G401 (cell line): ENCODE results near the gene ZCCHC14. TPM values are rescaled to one million over a fixed set of nuclear protein-coding genes. Genes with fewer than 3 reads are reported as not detected.
"Not testable (repeated sequence)": the region's sequence is repeated elsewhere in the genome, so short reads cannot be mapped to it uniquely, and the experiment has no call there.

ENCODE experiments used
- DNase-seq: peaks from one replicate; pipeline ENCODE4 v3.0.0-alpha.2; 2015; ENCODE audit warnings: low spot score
- in situ Hi-C: cut with HindIII; loops from 2 replicates; pipeline ENCODE4 v1.10.0; 2016; ENCODE audit warnings: low sequenced_read_pairs, mixed read lengths
- total RNA-seq: library from RNA; depleted of rRNA; stranded (reverse); fragments of >200 nt; shearing (Covaris generic); gene quantifications from 2 replicates; pipeline ENCODE4 v1.2.3, GENCODE V29; 2014

ZCCHC14 gene
- total RNA-seq, 1 experiment from 2014 or later: 12.9 TPM

DNA sequence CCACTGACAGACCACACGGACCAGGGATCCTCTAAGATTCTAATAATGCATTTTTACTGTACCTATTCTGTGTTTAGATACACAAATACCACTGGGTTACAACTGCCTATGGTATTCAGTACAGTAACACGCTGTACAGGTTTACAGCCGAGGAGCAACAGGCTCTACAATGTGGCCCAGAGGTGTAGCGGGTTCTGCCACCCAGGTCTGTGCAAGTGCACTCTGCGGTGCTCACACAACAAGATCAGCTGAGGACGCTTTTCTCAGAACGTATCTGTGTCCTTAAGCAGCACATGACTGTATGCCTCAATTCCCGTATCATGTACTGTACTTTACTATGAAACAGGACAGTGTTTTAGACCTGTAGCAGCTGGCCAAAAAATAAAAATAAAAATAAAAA lies 6.5 kb downstream of the ZCCHC14 start:
- in situ Hi-C loops: no loop called here
- no peak for DNase-seq

DNA sequence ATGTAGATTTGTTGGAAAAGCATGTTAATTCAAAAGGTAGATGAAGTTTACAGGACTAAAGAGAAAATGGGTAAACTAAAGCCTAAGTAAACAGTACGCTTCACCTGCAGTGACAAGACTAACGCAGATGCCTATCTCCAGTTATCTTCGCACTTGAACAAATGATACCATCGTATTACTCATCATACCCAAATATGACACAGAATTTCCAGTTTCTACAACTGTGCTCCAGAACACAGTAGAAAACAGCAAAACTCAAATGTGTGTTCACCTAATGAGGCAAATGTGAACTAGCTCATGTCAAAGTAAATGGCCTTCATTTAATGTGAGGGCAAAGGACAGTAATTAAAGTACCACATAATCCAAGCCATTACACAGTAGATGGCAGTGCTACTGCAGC lies 7.0 kb downstream of the ZCCHC14 start:
- DNase-seq, in situ Hi-C loops: not testable (repeated sequence)

DNA sequence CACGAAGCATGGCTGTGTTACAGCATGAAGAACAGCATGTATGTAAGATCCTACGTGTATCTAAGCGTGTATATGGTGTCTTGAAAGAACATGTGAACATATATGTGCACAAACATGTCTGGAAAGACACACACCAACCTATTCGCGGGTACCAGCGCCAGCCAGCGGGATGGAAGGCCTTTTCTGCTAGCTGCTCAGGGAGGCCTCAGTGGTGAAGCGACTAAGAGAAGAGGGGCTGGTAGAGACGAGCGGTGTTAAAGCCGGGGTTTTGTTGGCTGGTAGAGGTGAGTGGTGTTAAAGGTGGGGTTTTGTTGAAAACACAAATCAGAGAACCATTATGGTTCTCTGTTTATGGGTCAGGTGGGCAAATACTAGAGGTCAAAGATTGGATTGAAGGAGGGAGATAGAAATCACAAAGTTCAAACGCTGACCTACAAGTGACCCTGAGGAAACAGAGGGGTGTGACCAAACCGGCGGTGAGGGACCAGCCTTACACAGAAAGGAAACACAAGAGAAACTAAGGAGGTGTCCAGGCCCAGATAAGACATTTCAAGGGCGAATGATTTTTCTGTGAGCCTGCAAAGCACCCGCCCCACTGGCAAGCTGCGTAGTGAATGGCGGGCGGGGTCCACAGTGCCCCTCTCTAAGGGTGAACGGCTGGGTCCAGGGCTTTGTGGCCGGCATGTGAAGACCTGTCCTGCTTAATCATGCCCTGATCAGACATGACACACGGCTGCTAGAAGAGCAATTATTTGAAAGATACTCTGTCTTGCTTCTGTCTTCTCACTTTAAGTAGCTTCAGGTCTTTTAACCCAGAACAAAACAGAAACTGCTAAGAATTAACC lies 8.1 kb downstream of the ZCCHC14 start:
- in situ Hi-C loops: no loop called here
- no peak for DNase-seq

DNA sequence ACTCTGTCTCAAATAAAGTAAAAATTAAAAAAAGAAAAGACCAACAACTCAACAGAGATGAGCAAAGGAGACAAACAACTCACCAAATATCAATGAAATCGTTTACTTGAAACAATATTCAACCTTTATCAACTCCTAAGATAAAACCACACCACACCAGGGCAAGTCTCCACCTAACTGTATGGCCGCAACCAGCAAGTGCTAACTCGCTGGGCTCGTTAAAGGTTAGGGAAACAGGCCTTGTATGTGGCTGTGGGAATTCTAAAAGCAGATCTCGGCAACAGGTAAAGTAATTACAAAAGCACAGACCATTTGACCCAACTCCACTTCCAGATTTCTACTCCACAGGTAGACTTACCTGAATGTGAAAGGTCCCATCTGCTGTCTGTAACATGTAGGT lies 9.3 kb downstream of the ZCCHC14 start:
- in situ Hi-C loops: no loop called here
- DNase-seq: no peak

DNA sequence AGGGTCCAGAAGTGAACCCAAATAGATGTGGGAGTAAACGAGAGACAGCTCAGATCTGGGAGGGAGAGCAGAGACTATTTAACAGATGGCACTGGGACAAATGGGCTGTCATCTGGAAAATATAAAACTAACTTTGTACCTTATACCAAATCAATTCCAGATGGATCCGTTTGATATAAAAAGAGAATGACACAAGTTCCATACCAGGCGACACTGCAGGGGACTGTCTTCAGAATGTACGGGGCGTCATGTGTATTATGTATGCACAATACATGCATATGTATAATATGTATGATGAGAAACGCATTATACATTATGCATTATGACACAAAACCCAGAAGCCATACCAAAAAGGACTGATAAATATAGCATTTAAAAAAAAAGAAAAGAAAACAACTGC lies 10.2 kb downstream of the ZCCHC14 start:
- in situ Hi-C loops: not testable (repeated sequence)

DNA sequence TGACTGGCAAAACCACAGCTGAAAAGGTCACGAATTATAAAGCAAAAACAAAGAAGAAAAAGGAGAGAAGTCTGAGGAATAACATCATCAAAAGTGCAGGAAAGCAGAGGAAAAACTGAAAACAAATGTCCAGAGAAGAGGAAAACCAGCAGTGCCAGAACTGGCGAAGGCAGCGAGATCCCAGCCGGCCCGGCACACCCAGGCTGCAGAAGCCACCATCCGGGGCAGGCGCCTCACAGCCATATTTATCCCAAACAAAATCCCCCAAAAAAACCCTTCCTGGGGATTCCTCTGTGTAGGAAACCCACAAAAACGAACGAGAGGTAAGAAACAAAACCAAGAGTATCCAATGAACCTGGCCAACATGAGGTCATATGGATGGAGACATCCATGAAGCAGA lies 10.6 kb downstream of the ZCCHC14 start:
- DNase-seq: no peak
- in situ Hi-C loops: no loop called here

More for the DNA sequence above, 10.2 kb downstream of the ZCCHC14 start:
- DNase-seq: not testable (repeated sequence)

DNA sequence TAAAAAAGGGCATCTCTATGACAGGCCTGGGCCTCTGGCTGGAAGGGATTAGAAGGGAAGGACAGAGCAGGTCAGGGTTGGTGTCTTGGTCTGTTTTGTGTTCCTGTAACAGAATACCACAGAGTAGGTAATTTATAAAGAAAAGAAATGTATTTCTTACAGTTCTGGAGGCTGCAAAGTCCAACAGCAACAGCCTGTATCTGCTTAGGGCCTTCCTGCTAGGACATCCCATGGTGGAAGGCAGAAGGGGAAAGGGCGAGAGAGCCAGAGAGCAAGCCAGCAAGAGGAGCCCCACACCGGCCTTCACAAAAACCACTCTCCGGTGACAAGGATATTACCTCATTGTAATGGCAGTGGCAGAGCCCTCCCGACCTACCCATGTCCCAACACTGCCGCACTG lies 11.1 kb downstream of the ZCCHC14 start:
- in situ Hi-C loops: not testable (repeated sequence)

DNA sequence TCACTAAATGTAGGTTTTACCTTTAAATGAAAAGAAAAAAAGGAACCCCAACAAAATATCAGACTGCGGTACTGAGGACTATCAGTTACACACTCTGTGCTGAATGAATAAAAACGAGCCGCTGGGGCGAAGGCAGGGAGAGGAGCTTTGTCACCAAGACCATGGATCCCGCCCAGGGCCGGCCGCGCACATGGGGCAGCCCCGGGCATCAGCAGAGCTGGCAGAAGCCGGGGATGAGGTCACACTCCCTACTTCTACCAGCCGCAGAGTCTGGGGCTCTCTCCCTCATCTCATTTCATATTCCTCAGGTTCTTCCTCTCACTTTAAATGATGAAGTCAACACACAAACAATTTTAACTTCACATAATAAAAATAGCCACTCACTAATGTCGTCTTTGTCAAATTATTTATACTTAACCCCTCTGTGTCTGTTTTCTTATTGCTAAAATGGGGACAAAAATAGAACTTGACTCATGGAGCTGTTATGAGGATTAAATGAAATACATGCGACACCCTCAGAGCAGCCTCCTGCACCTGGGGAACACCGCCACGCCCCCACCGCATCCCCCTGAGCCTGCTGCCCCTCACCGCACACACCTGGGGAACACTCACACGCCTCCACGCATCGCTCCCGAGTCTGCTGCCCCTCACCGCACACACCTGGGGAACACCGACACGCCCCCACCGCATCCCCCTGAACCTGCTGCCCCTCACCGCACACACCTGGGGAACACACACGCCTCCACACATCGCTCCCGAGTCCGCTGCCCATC lies 15.4 kb downstream of the ZCCHC14 start:
- in situ Hi-C loops: not testable (repeated sequence)
- DNase-seq: peak; percentile 72

More for the DNA sequence above, 11.1 kb downstream of the ZCCHC14 start:
- DNase-seq: not testable (repeated sequence)

DNA sequence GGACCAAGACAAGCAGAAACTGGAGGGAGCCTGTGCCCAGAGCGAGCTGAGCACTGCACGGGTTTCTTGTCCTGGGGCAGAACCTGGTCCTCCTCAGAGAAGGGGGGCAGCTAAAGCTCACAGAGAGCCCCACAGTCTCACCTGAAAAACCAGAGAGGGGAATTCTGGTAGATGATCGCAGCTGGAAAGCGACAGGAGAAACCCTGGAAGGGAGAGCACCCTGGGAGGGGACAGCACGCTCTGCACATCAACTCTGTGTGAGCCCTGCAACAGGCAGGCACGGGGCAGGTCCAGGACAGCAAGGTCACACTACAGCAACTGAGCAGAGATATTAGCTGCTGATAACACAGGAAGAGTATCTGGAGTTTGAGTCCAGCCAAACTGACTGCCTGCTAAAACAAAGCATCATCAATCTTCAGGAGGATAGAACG lies 18.2 kb downstream of the ZCCHC14 start:
- in situ Hi-C loops: no loop called here
- DNase-seq: no peak

DNA sequence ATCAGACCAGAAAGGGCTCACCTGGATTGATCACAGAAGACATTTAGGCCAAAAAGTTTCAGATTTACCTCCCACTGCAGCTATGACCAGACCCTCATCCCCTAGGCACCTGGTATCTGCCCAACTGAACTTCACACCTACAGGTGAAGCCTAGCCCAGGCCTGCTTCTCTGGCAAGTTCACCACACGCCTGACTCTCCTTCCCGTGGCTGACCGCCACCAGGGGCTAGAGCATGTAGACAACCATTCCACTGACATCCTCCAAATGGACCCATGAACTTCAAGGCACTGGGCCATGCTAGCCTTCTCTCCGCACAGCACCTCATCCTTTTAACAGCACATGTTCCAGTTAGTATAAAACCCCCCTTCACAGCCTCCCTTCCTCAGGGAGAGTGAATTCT lies 18.8 kb downstream of the ZCCHC14 start:
- in situ Hi-C loops: no loop called here
- no peak for DNase-seq

DNA sequence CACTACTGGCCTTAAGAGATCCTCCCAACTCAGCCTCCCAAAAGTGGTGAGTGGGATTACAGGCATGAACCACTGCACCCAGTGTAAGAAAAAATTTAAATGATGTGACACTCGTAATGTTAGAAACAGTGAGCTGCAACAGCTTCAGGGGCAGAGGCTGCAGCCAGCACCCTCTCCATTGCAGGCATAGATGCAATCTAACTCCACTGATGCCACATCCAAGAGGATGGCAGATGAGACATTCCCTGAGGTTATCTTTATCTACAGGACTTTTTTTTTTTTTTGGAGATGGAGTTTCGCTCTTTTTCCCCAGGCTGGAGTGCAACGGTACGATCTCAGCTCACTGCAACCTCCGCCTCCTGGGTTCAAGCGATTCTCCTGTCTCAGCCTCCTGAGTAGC lies 19.9 kb downstream of the ZCCHC14 start:
- in situ Hi-C loops: no loop called here

DNA sequence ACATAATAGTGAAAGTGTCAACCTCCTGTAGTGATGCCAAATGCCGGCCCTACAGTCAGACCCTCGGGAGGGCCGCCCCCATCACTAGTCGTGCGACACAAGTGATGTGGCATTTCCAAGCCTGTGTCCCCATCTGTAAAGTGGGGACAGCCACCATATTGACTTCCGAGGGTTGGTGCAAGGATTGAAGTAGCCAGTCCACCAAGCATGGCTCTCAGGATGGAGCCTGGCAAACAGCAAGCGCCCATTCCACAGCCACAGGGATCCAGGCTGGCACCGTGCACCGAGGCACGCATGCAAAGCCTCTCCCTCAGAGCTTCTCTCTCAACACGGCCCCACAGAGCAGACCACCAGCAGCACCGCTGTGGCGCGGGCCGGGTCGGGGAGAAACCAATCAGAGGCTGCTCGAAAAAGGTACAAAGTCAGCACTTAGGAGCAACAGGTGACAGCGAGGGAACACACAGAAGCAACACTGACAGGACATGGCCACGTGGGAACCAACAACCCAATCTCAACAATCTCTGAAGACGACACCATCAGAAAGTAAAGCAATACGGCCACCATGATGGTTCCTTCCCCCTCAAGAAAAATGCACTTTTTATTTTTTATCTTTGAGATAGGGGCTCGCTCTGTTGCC lies 20.6 kb downstream of the ZCCHC14 start:
- in situ Hi-C loops: no loop called here
- no peak for DNase-seq

More for the DNA sequence above, 19.9 kb downstream of the ZCCHC14 start:
- DNase-seq: no peak

DNA sequence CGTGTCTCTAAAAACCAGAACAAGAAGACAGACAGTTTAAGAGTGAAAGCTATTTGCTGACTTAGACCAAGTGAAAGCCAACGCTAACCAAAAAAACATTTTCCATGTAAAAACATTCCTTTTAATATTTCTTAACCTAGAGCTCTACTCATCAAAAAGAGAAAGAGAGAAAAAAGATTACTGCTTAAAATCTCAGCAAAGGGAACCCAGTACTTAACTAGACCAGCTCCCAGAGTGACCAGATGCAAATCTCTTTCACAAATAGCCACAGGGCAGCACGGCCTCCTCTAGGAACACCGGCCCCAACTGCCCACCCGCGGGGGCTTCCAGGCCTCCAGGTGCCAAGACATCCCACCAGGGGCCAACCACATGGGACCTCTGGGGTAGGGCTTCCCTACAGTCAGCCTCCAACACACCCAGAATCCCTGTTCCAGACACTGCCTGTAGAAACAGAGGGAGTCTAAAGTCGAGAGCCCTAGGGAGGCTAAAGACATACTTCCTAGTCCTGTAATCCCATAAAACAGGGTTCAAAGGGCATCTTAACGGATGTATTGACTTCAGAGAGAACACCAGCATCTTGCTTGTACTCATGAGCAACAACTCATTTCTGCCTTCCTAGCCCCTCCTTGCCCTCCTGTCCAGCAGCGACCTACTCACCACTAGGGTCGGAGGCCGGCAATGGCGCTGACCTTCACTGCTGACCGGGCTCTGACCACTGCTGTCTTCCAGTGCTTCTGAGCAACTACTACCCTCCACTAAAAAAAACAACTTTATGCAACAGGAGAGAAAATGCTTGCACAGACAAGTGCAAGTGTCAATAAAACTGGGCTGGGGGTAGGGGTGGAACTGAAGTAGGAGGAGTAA lies 21.3 kb downstream of the ZCCHC14 start:
- in situ Hi-C loops: no loop called here
- no peak for DNase-seq

DNA sequence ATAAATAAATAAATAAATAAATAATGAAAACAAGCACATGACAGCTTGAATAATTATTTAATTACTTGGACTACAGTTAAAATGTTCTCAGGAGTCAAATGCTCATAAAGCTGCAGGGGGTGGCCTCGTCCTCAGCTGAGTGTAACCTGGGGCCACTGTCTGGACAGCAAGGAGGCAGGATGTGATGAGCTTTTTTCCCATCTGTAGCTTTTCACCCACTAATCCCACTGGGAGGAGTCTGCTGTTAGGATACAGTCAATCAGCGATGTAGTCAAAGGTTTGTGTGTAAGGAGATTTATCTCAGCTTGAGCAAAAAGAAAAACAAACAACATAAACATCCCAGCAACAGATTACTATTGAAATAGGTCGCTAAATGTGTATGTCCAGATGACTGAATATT lies 22.5 kb downstream of the ZCCHC14 start:
- no peak for DNase-seq
- in situ Hi-C loops: no loop called here

DNA sequence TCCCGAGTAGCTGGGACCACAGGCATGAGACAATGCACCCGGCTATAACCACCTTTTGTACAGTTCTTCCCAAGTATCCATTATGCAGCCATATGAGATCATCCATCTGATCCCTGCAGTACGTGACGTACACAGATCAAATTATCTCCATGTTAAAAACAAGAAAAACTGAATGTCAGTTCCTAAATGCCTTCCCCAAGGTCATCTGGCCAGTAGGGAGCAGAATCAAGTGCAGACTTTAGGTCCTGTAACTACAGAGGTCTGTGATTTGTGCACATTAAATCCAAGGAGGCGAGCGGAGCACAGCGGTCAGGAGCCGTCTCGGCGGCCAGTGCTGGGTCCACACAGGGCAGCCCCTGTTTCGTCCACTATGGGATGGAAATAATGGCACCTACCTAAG lies 23.7 kb downstream of the ZCCHC14 start:
- in situ Hi-C loops: no loop called here
- no peak for DNase-seq

DNA sequence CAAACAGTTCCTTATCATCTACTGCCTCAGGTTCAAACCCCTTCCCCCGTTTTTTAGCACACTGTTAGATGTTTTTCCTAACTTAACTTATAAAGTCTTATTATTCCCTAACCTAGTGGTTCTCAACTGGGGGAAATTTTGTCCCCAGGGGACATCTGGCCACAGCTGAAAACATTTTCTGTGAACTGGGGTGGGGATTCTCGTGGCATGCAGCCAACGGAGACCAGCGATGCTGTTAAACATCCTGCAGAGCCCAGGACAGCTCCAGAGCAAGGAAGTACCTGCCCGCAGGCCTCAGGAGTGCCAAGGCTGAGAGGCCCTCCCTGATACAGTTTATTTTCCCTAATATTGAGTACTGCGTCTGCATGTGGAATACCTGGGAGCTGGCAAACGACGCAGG lies 24.3 kb downstream of the ZCCHC14 start:
- no peak for DNase-seq
- in situ Hi-C loops: no loop called here

DNA sequence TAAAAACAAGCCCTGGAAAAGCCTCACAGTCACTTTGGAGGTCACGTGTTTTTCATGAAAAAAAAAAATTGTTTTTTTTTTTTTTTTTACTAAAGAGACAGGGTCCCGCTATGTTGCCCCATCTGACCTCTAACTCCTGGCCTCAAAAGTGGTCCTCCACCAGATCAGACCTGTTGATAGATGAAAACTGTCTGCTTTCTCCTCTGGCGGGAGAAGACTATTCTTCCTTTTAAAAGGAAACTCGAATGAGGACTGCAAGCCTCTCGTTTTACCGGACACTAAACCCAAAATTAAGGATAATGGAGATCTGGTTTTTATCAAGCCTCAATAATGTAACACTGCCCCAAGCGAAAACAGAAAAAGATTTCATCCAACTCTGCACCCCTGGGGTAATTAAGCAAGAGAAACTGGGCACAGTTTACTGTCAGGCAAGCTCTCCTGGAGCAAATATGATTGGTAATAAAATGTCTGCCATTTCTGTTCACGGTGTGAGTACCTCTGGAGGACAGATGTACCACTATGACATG lies 25.8 kb downstream of the ZCCHC14 start:
- in situ Hi-C loops: no loop called here
- no peak for DNase-seq

DNA sequence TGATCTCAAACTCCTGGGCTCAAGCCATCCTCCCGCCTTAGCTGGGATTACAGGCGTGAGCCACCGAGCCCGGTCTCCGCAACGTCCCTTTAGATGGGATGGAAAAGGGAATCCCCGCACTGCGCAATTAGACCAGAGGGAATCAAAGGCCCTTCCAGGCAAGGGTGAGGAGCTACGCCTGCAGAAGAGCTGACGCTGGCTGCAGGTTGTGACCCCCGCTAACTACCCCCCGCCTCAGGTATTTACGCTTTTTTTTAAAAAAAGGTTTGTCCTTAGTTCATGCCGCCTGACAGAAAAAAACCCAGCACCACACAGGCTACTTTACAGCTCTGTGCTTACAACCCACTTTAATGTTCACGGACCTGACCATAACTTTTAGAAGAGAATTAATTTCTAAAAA lies 26.9 kb downstream of the ZCCHC14 start:
- no peak for DNase-seq
- in situ Hi-C loops: no loop called here

DNA sequence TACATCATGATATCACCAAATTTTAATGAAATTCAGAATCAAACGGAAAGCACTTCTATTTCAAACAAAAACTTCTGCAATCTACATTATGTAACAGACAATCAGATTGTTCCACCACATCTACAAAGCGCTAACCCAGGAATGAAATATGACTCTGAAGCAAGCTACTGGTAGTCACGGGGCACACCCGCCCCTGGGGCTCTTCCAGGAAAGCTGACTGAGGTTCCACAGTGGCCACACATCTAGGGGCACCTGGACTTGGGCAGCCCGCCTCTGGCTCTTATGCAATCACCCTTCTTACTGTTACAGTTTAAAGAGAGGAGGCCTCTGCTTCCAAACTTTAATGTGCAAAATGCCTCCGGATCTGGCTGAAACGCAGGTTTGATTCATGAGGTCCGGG lies 27.5 kb downstream of the ZCCHC14 start:
- in situ Hi-C loops: no loop called here
- no peak for DNase-seq
